Smooth muscle cell (in vitro differentiated cells): ENCODE results near the gene DLGAP1. TPM values are rescaled to one million over a fixed set of nuclear protein-coding genes. Genes with fewer than 3 reads are reported as not detected.

ENCODE experiments used
- DNase-seq: peaks from one replicate; lab custom pipeline; 2025; ENCODE audit not compliant: unreplicated experiment; lab: John Stamatoyannopoulos, UW
- H2AFZ ChIP-seq: fragments of 200-600 bp; sonication (generic); 2 replicates; pipeline ENCODE4 v1.6.0; 2016; ENCODE audit warnings: antibody characterized with exemption, low read depth, mild to moderate bottlenecking
- H3F3A ChIP-seq: fragments of 200-600 bp; sonication (generic); 2 replicates; pipeline ENCODE4 v1.6.0; 2017; ENCODE audit warnings: antibody characterized with exemption, low read depth
- H3K27ac ChIP-seq: fragments of 200-600 bp; sonication (generic); 2 replicates; pipeline ENCODE4 v1.5.1; 2016; ENCODE audit warnings: low read depth, mild to moderate bottlenecking
- H3K27me3 ChIP-seq: fragments of 200-600 bp; sonication (generic); 2 replicates; pipeline ENCODE4 v1.6.1; 2016; ENCODE audit warnings: low read depth, mild to moderate bottlenecking
- H3K36me3 ChIP-seq: fragments of 200-600 bp; sonication (generic); 2 replicates; pipeline ENCODE4 v1.5.1; 2016; ENCODE audit warnings: low read depth
- H3K4me1 ChIP-seq: fragments of 200-600 bp; sonication (generic); 2 replicates; pipeline ENCODE4 v1.5.1; 2016; ENCODE audit warnings: low read depth
- H3K4me2 ChIP-seq: fragments of 200-600 bp; sonication (generic); 2 replicates; pipeline ENCODE4 v1.6.0; 2016; ENCODE audit warnings: mild to moderate bottlenecking
- H3K4me3 ChIP-seq: fragments of 200-600 bp; sonication (generic); 2 replicates; pipeline ENCODE4 v1.5.1; 2016; ENCODE audit warnings: mild to moderate bottlenecking
- H3K79me2 ChIP-seq: fragments of 200-600 bp; sonication (generic); 2 replicates; pipeline ENCODE4 v1.6.0; 2016; ENCODE audit warnings: low read depth, mild to moderate bottlenecking
- H3K9ac ChIP-seq: fragments of 200-600 bp; sonication (generic); 2 replicates; pipeline ENCODE4 v1.6.0; 2016; ENCODE audit warnings: low read depth
- H3K9me3 ChIP-seq: fragments of 200-600 bp; sonication (generic); replicated peaks from 2 replicates; pipeline ENCODE4 v1.5.1; 2016; ENCODE audit warnings: low read depth
- H4K20me1 ChIP-seq: fragments of 200-600 bp; sonication (generic); 2 replicates; pipeline ENCODE4 v1.6.0; 2016; ENCODE audit warnings: low read depth
- WGBS: methylation state at CpG from one replicate; pipeline ENCODE4 v1.1.7; 2016; ENCODE audit warnings: low lambda C conversion rate; 5-methylcytosine and 5-hydroxymethylcytosine counted together
- polyA plus RNA-seq: library from polyadenylated mRNA; unstranded; fragments of >200 nt; fragmentation: Nextera tagmentation; extraction: Ambion mirVana; gene quantifications from 2 replicates; pipeline ENCODE4 v1.2.1, GENCODE V29; 2016
- total RNA-seq: library from RNA; depleted of rRNA; stranded (reverse); fragments of >200 nt; gene quantifications from 2 replicates; pipeline ENCODE4 v1.2.3, GENCODE V29; 2014
- TF ChIP-seq, protein P1 (sequence below): fragments of 200-600 bp; sonication (generic); IDR thresholded peaks from 2 replicates; pipeline ENCODE4 v1.5.1; 2017; ENCODE audit warnings: borderline replicate concordance, mild to moderate bottlenecking, antibody characterized with exemption; ENCODE audit not compliant: insufficient read depth, poor library complexity, severe bottlenecking

DLGAP1 gene
- total and polyA plus RNA-seq, 2 experiments from 2014 or later: 2.6 to 11.3 TPM

GRCh38 chr18:3552305-3552704 is 902.8 kb downstream of the DLGAP1 start:
- H3K27ac ChIP-seq: no peak overlapping the region
- H3K36me3 ChIP-seq: no peaks in the 10 kb centered on the region
- H3K9me3 ChIP-seq: no peaks in the 10 kb centered on the region
- peaks cover 25% of the 10 kb centered on the region for H3K4me1 ChIP-seq
- 45% methylated on average over 3 of the region's 3 CpGs for WGBS
- no peak for DNase-seq
- H2AFZ ChIP-seq: no peak overlapping the region
- no peak overlapping the region for H3K9ac ChIP-seq
- H3K79me2 ChIP-seq: no peaks in the 10 kb centered on the region
- no peaks in the 10 kb centered on the region for H3K27me3 ChIP-seq
- no peaks in the 10 kb centered on the region for H3F3A ChIP-seq
- TF ChIP-seq, protein P1, sequence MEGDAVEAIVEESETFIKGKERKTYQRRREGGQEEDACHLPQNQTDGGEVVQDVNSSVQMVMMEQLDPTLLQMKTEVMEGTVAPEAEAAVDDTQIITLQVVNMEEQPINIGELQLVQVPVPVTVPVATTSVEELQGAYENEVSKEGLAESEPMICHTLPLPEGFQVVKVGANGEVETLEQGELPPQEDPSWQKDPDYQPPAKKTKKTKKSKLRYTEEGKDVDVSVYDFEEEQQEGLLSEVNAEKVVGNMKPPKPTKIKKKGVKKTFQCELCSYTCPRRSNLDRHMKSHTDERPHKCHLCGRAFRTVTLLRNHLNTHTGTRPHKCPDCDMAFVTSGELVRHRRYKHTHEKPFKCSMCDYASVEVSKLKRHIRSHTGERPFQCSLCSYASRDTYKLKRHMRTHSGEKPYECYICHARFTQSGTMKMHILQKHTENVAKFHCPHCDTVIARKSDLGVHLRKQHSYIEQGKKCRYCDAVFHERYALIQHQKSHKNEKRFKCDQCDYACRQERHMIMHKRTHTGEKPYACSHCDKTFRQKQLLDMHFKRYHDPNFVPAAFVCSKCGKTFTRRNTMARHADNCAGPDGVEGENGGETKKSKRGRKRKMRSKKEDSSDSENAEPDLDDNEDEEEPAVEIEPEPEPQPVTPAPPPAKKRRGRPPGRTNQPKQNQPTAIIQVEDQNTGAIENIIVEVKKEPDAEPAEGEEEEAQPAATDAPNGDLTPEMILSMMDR: no peak
- no peak overlapping the region for H3K4me2 ChIP-seq
- H3K4me3 ChIP-seq: no peak overlapping the region
- no peaks in the 10 kb centered on the region for H4K20me1 ChIP-seq

DNA sequence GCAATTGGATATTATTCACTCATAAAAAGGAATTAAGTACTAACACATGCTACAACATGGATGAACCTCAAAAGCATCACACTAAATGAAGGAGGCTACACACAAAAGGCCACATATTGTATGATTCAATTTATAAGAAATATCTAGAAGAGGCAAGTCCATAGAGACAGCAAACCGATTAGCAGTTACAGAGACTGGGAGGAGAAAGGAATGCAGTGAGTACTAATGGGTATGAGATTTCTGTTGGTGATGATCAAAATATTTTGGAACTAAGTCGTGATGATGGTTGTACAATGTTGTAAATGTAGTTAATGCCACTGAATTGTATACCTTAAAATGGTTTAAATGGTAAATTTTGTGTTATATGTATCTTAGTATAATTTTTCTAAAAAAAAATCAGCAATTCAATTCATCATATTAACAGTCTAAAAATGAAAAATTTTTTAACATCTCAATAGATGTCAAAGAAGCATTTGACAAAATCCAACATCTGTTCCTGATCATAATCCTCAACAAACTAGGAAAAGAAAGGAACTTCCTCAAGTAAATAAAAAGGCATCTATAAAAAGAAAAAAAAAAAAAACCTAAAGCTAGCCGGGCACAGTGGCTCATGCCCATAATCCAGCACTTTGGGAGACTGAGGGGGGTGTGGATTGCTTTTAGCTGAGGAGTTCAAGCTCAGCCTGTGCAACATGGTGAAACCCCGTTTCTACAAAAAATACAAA is 907.1 kb downstream of the DLGAP1 start:
- H3F3A ChIP-seq: no peaks in the 10 kb centered on the region
- no peak overlapping the region for H3K27ac ChIP-seq
- no peaks in the 10 kb centered on the region for H3K79me2 ChIP-seq
- no peaks in the 10 kb centered on the region for H3K36me3 ChIP-seq
- H3K4me3 ChIP-seq: no peak overlapping the region
- WGBS: 85% methylated on average over 4 of the region's 4 CpGs
- no peaks in the 10 kb centered on the region for H3K27me3 ChIP-seq
- no peak for DNase-seq
- H2AFZ ChIP-seq: no peak overlapping the region
- H3K4me1 ChIP-seq: peaks cover 5% of the 10 kb centered on the region
- no peak overlapping the region for H3K4me2 ChIP-seq
- H3K9me3 ChIP-seq: no peaks in the 10 kb centered on the region
- H4K20me1 ChIP-seq: no peaks in the 10 kb centered on the region
- TF ChIP-seq, protein P1: no peak
- H3K9ac ChIP-seq: no peak overlapping the region

DNA sequence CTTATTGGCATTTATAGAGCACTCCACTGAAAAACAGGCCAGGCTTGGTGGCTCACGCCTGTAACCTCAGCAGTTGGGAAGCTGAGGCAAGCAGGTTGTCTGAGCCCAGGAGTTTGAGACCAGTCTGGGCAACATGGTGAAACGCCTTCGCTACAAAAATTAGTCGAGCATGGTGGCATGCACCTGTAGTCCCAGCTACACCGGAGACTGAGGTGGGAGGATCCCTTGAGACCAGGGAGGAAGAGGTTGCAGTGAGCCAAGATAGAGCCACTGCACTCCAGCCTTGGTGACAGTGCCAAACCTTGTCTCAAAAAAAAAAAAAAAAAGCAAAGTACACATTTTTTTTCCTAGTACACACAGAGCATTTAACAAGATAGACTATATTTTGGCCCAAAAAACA is 909.0 kb downstream of the DLGAP1 start:
- DNase-seq: no peak
- no peak overlapping the region for H3K27ac ChIP-seq
- no peaks in the 10 kb centered on the region for H3F3A ChIP-seq
- TF ChIP-seq, protein P1: no peak
- H3K79me2 ChIP-seq: no peaks in the 10 kb centered on the region
- H3K4me1 ChIP-seq: no peaks in the 10 kb centered on the region
- WGBS: 98% methylated on average over 5 of the region's 5 CpGs
- H3K36me3 ChIP-seq: no peaks in the 10 kb centered on the region
- H3K4me2 ChIP-seq: no peak overlapping the region
- no peak overlapping the region for H3K9ac ChIP-seq
- no peaks in the 10 kb centered on the region for H3K9me3 ChIP-seq
- no peak overlapping the region for H2AFZ ChIP-seq
- H4K20me1 ChIP-seq: no peaks in the 10 kb centered on the region
- no peak overlapping the region for H3K4me3 ChIP-seq
- no peaks in the 10 kb centered on the region for H3K27me3 ChIP-seq

GRCh38 chr18:3544537-3544936 is 910.6 kb downstream of the DLGAP1 start:
- DNase-seq: no peak
- TF ChIP-seq, protein P1: no peak
- Histone ChIP-seq H3K4me3 (no peak overlapping the region), H3K9ac (no peak overlapping the region), H3K27ac (no peak overlapping the region), H2AFZ (no peak overlapping the region), H3K27me3 (no peaks in the 10 kb centered on the region), H3F3A (no peaks in the 10 kb centered on the region), H3K4me2 (no peak overlapping the region), H3K36me3 (no peaks in the 10 kb centered on the region), H3K79me2 (no peaks in the 10 kb centered on the region), H3K9me3 (no peaks in the 10 kb centered on the region), H3K4me1 (no peaks in the 10 kb centered on the region), H4K20me1 (no peaks in the 10 kb centered on the region)
- WGBS: 96% methylated on average over 2 of the region's 2 CpGs
